Breast epithelium (tissue), 4 donors: ENCODE data around the gene CMTM8. TPM values are rescaled to one million over a fixed set of nuclear protein-coding genes. Genes with fewer than 3 reads are reported as not detected.
A peak's percentile ranks its signal among the peaks of the same experiment; 100 is the strongest.

ENCODE experiments used
- DNase-seq, 2 donors: peaks; one replicate each; pipeline ENCODE4 v3.0.0-alpha.2; 2019; ENCODE audit warnings: low spot score in 2 of 2
- H3K27ac ChIP-seq, 2 donors: fragments of 200-600 bp; sonication (generic) in 1 of 2; one replicate each; pipeline ENCODE4 v1.5.1; 2016 to 2019; ENCODE audit warnings: mild to moderate bottlenecking in 1 of 2
- H3K27me3 ChIP-seq, 2 donors: fragments of 200-600 bp; sonication (generic) in 1 of 2; one replicate each; pipeline versions ENCODE4 v1.5.1 to v1.6.0; 2017 to 2019; ENCODE audit warnings: control low read depth in 1 of 2, mild to moderate bottlenecking in 1 of 2
- H3K36me3 ChIP-seq: fragments of 200-600 bp; one replicate; pipeline ENCODE4 v1.5.1; 2019
- H3K4me1 ChIP-seq, 2 donors: fragments of 200-600 bp; sonication (generic); one replicate each; pipeline ENCODE4 v1.5.1; 2016 to 2019; ENCODE audit warnings: control low read depth in 1 of 2
- H3K4me3 ChIP-seq, 3 donors: fragments of 200-600 bp; sonication (generic); 1 replicate in 2 of 3; 2 replicates in 1 of 3; pipeline ENCODE4 v1.5.1; 2016 to 2019; ENCODE audit warnings: mild to moderate bottlenecking in 3 of 3, moderate library complexity in 2 of 3
- H3K9me3 ChIP-seq, 2 donors: fragments of 200-600 bp; sonication (generic) in 1 of 2; one replicate each; pipeline ENCODE4 v1.5.1; 2016 to 2019; ENCODE audit warnings: control low read depth in 1 of 2
- POLR2A ChIP-seq: fragments of 450-650 bp; IDR thresholded peaks from one replicate; pipeline ENCODE4 v1.6.1; 2016; ENCODE audit warnings: antibody characterized with exemption, mild to moderate bottlenecking, moderate library complexity
- POLR2AphosphoS5 ChIP-seq, 3 donors: sonication (generic); formaldehyde crosslinking; IDR thresholded peaks; one replicate each; pipeline ENCODE4 v1.6.1; 2017; ENCODE audit warnings: antibody characterized with exemption in 3 of 3
- intact Hi-C: fragments of 100-400 bp; cut with DNase I; formaldehyde crosslinking; loops from one replicate; pipeline ENCODE4 v1.15.1; 2023; ENCODE audit warnings: low total_unique reads
- total RNA-seq, 3 donors: library from RNA; depleted of rRNA; stranded (reverse); fragments of >200 nt; gene quantifications; one replicate each; pipeline ENCODE4 v1.1.0, GENCODE V29; 2016
- TF ChIP-seq, protein P1 (sequence below), 3 donors: fragments of 450-650 bp; IDR thresholded peaks; one replicate each; pipeline ENCODE4 v1.5.1; 2016 to 2017; ENCODE audit warnings: antibody characterized with exemption in 3 of 3, mild to moderate bottlenecking in 3 of 3, moderate library complexity in 3 of 3

CMTM8 gene
- total RNA-seq, 3 donors from 2014 or later: 4.2 to 24.7 (median 19.3) TPM

DNA sequence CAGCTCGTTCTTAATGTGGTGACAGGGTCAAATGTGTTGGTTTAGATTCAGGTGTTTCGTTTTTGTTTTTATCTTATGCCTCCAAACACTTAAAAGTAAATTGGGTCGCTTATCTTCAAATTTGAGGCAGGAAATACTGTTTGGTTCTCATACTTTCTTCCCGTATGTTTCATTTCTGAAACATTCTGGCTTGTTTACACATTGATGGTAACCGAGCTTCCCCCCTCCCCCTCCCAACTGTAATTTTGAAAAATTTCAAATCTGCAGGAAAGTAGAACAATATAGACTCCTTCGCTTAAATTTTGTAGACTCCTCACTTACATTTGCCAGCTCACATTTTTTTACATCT, 64.9 kb downstream of the CMTM8 start:
- intact Hi-C loops: no loop called here
- Histone ChIP-seq H3K4me1 (no peaks in the 10 kb centered on the region), H3K4me3 (no peak overlapping the region), H3K27me3 (no peaks in the 10 kb centered on the region), H3K36me3 (no peaks in the 10 kb centered on the region), H3K9me3 (no peaks in the 10 kb centered on the region), H3K27ac (no peak overlapping the region)
- TF ChIP-seq POLR2A (no peak), POLR2AphosphoS5 (IDR thresholded peaks at IDR 0.05) (no peak)
- TF ChIP-seq, protein P1, sequence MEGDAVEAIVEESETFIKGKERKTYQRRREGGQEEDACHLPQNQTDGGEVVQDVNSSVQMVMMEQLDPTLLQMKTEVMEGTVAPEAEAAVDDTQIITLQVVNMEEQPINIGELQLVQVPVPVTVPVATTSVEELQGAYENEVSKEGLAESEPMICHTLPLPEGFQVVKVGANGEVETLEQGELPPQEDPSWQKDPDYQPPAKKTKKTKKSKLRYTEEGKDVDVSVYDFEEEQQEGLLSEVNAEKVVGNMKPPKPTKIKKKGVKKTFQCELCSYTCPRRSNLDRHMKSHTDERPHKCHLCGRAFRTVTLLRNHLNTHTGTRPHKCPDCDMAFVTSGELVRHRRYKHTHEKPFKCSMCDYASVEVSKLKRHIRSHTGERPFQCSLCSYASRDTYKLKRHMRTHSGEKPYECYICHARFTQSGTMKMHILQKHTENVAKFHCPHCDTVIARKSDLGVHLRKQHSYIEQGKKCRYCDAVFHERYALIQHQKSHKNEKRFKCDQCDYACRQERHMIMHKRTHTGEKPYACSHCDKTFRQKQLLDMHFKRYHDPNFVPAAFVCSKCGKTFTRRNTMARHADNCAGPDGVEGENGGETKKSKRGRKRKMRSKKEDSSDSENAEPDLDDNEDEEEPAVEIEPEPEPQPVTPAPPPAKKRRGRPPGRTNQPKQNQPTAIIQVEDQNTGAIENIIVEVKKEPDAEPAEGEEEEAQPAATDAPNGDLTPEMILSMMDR (IDR thresholded peaks at IDR 0.05): no peak
- no peak for DNase-seq

DNA sequence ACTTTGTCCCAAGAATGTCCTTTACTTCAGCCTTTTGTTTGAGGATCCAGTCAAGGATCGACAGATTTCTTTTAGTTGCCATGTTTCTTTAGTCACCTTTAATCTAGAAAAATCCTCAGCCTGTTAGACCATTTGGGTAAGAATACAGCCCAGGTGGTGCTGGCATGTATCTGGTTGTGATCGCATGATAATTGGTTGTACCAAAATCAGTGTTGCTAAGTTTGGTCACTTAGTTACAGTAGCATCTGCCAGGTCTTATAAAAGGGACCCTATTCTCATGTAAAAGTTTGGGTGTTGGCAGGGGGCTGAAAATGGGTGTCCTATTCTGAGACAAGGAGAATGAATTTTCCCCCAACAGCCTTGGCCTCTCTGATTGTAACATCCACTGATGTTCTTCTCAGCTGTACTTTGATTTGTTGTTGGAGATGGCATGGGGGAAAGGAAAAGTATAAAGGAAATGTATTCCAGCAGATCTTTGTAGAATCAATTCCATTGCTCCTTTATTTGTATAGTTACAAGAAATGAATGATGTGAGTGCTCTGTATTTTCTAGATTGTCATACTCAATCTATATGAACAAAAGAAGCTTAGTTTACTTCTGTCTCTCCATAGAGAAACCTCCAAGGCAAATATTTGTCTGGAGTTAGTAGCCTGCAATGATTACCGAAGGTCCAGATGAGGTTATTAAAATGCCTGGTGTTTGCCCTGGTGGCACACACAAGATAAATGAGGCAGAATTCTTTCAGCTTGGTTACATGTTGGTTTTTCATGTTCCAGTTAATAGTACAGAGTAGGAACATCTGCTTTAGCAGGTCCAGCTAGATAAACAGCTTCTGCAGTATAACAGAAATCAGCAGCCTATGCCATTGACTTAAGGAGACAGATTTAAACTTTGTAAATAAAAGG, 65.7 kb downstream of the CMTM8 start:
- intact Hi-C loops: no loop called here
- no peaks in the 10 kb centered on the region for H3K4me1 ChIP-seq
- H3K4me3 ChIP-seq: no peak overlapping the region
- no peaks in the 10 kb centered on the region for H3K36me3 ChIP-seq
- TF ChIP-seq, protein P1 (IDR thresholded peaks at IDR 0.05): no peak
- no peak for TF ChIP-seq POLR2A
- TF ChIP-seq POLR2AphosphoS5 (IDR thresholded peaks at IDR 0.05): no peak
- H3K27ac ChIP-seq: peak overlapping the region in 1 of 2 donors; percentile 14
- DNase-seq: no peak
- no peaks in the 10 kb centered on the region for H3K27me3 ChIP-seq
- no peaks in the 10 kb centered on the region for H3K9me3 ChIP-seq

DNA sequence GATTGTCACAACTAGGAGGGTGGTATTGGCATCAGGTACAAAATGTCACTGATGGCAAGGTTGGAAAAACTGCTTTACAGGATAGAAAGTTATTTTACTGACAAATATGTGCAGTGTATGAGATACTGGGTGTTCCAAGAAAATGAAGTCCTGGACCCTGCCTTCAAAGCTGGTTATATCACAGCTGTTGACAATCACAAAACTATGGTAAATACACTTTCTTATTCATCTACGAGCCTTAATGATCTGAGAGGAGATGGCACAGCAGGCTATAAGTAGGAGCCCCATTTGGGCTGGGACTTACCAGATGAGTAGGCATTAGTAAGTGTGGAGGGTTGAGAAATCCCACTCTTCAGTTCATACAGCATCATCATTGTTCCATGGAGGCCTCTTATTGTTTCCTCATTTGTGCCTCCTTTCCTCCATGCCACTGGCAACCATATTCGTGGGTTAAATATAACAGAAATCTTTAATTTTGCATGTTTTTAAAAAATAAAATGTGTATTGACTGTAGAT, 66.9 kb downstream of the CMTM8 start:
- intact Hi-C loops: loop anchor here (5.0 kb wide), 1 partner anchor 707 kb away; no protein-coding TSS in a partner anchor

DNA sequence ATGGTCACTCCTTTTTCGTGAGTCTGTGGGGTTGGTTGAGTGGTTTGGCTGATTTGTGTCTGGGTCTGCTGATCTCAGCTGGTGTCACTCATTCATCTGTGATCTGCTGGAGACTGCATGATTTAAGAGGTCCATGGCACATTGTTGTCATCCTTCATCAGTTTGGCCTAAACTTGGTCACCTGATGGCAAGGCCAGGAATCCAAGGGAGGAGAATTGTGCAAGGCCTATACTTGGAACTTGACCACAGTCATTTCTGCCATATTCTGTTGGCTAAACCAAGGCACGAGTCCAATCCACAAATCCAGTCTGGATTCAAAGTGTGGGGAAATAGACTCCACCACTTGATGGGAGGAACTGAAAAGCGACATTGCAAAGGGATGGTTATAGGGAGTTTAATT, 67.6 kb downstream of the CMTM8 start:
- H3K27ac ChIP-seq: no peak overlapping the region
- no peaks in the 10 kb centered on the region for H3K27me3 ChIP-seq
- intact Hi-C loops: loop anchor here (5.0 kb wide), 1 partner anchor 706 kb away; no protein-coding TSS in a partner anchor
- TF ChIP-seq POLR2AphosphoS5 (IDR thresholded peaks at IDR 0.05) (no peak), POLR2A (no peak)
- TF ChIP-seq, protein P1 (IDR thresholded peaks at IDR 0.05): no peak
- no peaks in the 10 kb centered on the region for H3K9me3 ChIP-seq
- H3K36me3 ChIP-seq: no peaks in the 10 kb centered on the region
- DNase-seq: no peak
- no peak overlapping the region for H3K4me3 ChIP-seq
- no peaks in the 10 kb centered on the region for H3K4me1 ChIP-seq

More for the DNA sequence above, 66.9 kb downstream of the CMTM8 start:
- H3K27ac ChIP-seq: no peak overlapping the region
- no peaks in the 10 kb centered on the region for H3K4me1 ChIP-seq
- H3K9me3 ChIP-seq: no peaks in the 10 kb centered on the region
- no peaks in the 10 kb centered on the region for H3K27me3 ChIP-seq
- no peak for DNase-seq
- no peaks in the 10 kb centered on the region for H3K36me3 ChIP-seq
- TF ChIP-seq POLR2AphosphoS5 (IDR thresholded peaks at IDR 0.05) (no peak), POLR2A (no peak)
- TF ChIP-seq, protein P1 (IDR thresholded peaks at IDR 0.05): no peak
- no peak overlapping the region for H3K4me3 ChIP-seq

DNA sequence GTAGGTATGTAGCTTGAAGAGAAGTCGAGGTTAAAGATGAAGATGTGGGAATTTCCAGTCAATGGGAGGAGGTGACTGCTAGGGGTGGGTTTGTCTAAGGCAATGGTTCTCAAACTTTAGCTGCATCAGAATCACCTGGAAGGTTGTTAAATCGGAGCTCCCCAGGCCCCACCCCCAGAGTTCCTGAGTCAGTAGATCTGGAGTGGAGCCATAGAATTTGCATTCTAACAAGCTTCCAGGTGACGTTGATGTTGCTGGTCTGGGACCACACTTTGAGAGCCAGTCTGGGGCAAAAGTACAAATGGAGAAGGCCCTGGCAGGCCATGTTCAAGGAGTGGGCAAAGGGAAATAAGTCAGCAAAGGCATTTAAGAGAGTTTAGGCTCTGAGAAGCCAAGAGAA, 69.1 kb downstream of the CMTM8 start:
- no peaks in the 10 kb centered on the region for H3K9me3 ChIP-seq
- TF ChIP-seq, protein P1 (IDR thresholded peaks at IDR 0.05): no peak
- no peak for TF ChIP-seq POLR2AphosphoS5 (IDR thresholded peaks at IDR 0.05)
- H3K27me3 ChIP-seq: no peaks in the 10 kb centered on the region
- no peak overlapping the region for H3K27ac ChIP-seq
- no peaks in the 10 kb centered on the region for H3K4me1 ChIP-seq
- DNase-seq: no peak
- no peaks in the 10 kb centered on the region for H3K36me3 ChIP-seq
- H3K4me3 ChIP-seq: no peak overlapping the region
- intact Hi-C loops: loop anchor here (5.0 kb wide), 1 partner anchor 705 kb away; no protein-coding TSS in a partner anchor
